ENCODE results near the gene ZWILCH. TPM values are rescaled to one million over a fixed set of nuclear protein-coding genes. Genes with fewer than 3 reads are reported as not detected.
"Not testable (repeated sequence)": the region's sequence is repeated elsewhere in the genome, so short reads cannot be mapped to it uniquely, and the experiment has no call there.

The ZWILCH gene
- total and polyA plus RNA-seq, 2 of the 4 experiments (the other 2 are of a cell fraction), result 10.5 to 22.2 TPM

DNA sequence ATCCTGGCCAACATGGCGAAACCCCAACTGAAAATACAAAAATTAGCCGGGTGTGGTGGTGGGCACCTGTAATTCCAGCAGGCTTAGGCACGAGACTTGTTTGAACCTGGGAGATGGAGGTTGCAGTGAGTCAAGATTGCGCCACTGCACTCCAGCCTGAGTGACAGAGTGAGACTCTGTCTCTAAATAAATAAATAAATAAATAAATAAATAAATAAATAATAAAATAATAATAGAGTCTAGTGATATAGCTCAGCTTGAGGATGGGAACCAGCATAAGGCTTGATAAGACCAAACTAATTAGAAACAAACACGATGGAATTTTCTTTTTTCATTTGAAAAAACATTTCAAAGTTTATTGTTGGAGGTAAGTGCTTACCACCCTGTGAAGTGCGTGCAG is 43.8 kb upstream of the ZWILCH start:
- H4K20me1 ChIP-seq (ENCODE audit: insufficient read depth, low read length); H2AFZ ChIP-seq (replicated peaks; ENCODE audit: low read length, poor library complexity); H4K91ac ChIP-seq (ENCODE audit: insufficient read depth, low read depth, low read length); BruUV-seq (replicated peaks); H4K8ac ChIP-seq (ENCODE audit: low read depth in 2 of 2, low read length in 2 of 2); ATAC-seq (ENCODE audit: low read depth); H3K4ac ChIP-seq (ENCODE audit: low read depth, low read length); H3K56ac ChIP-seq (ENCODE audit: extremely low read depth, insufficient read depth, low read length); H3K27me3 ChIP-seq (ENCODE audit: control insufficient read depth, insufficient read depth, low read length); H3K36me3 ChIP-seq (ENCODE audit: control insufficient read depth, insufficient read depth, low read length); H2BK5ac ChIP-seq (ENCODE audit: low read depth, low read length, poor library complexity, severe bottlenecking); H2BK120ac ChIP-seq (ENCODE audit: low read depth, low read length); H4K5ac ChIP-seq (ENCODE audit: low read depth, low read length); H3K4me3 ChIP-seq (ENCODE audit: insufficient read depth, low read depth, low read length); H2BK15ac ChIP-seq (ENCODE audit: low read depth, low read length); dilution Hi-C loops (cut with HindIII; ENCODE audit: low sequenced_read_pairs, unreplicated experiment); H2BK20ac ChIP-seq (ENCODE audit: low read depth, low read length); H2AK5ac ChIP-seq (ENCODE audit: low read depth, low read length); CTCF ChIA-PET; H3K18ac ChIP-seq (ENCODE audit: low read depth, low read length); DNase-seq; in situ Hi-C loops (cut with MboI; ENCODE audit: low sequenced_read_pairs); H2AK9ac ChIP-seq (replicated peaks; ENCODE audit: low read depth, low read length, poor library complexity); H3K4me2 ChIP-seq (ENCODE audit: low read depth, low read length); H3K9me3 ChIP-seq (ENCODE audit: control insufficient read depth, insufficient read depth, low read length); H3K27ac ChIP-seq (ENCODE audit: insufficient read depth, low read length); H3K9ac ChIP-seq (ENCODE audit: low read depth, low read length); intact Hi-C loops (cut with micrococcal nuclease); H3K4me1 ChIP-seq (ENCODE audit: control insufficient read depth, insufficient read depth, low read length); POLR2A ChIA-PET (ENCODE audit: unreplicated experiment): not testable (repeated sequence)
- WGBS, 2 experiments (ENCODE audit: extremely low coverage in 2 of 2, insufficient read length in 1 of 2), result no CpG with 5 or more reads among the region's 6 CpGs
- 0 out of 2 replicates have a peak overlapping the region, but pooled peaks have one; percentile 48 for H3K14ac ChIP-seq (replicated peaks; ENCODE audit: low read depth, low read length)
- peaks cover 19% of the 10 kb centered on the region for H3K9me1 ChIP-seq (ENCODE audit: insufficient read depth, low read length)
- H3K23ac ChIP-seq (ENCODE audit: low read depth, low read length), result peak overlapping the region; percentile 46
- peaks cover 30 to 52% of the 10 kb centered on the region in 2 experiments for H3K79me1 ChIP-seq (ENCODE audit: low read depth in 1 of 2, low read length in 2 of 2)
